Measurements from ENCODE around the gene IFT122. TPM values are rescaled to one million over a fixed set of nuclear protein-coding genes. Genes with fewer than 3 reads are reported as not detected.
"Not testable (repeated sequence)": the region's sequence is repeated elsewhere in the genome, so short reads cannot be mapped to it uniquely, and the experiment has no call there.

The IFT122 gene
- total and polyA plus RNA-seq, 12 donors: 9.7 to 29.1 (median 16.8) TPM

DNA sequence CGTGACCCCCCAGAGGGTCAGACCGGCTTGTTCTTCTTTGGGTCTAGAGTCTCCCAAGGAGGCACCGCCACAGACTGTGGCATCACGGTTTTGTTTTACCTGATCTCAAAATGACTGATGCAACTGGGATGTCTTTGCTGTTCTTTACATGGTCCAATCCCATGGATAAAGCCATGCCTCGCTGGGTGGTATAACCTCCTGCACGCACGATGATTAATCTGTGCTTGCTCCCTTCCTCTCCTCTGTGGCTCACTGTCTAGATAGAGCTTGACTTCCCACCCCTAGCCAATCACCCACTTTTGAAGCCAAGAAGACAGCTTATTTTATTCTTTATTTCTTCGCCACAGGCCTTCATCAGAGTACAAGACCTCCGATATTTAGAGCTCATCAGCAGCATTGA, 51.8 kb downstream of the IFT122 start:
- H3K9me3 ChIP-seq: no peaks in the 10 kb centered on the region
- TF ChIP-seq, protein P1, sequence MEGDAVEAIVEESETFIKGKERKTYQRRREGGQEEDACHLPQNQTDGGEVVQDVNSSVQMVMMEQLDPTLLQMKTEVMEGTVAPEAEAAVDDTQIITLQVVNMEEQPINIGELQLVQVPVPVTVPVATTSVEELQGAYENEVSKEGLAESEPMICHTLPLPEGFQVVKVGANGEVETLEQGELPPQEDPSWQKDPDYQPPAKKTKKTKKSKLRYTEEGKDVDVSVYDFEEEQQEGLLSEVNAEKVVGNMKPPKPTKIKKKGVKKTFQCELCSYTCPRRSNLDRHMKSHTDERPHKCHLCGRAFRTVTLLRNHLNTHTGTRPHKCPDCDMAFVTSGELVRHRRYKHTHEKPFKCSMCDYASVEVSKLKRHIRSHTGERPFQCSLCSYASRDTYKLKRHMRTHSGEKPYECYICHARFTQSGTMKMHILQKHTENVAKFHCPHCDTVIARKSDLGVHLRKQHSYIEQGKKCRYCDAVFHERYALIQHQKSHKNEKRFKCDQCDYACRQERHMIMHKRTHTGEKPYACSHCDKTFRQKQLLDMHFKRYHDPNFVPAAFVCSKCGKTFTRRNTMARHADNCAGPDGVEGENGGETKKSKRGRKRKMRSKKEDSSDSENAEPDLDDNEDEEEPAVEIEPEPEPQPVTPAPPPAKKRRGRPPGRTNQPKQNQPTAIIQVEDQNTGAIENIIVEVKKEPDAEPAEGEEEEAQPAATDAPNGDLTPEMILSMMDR (IDR thresholded peaks at IDR 0.05): no peak
- DNase-seq (no peak), ATAC-seq (no peak)
- H3K4me3 ChIP-seq: no peak overlapping the region
- intact Hi-C loops (cut with DNase I): loop anchor here in 9 of 10 donors (2.0 to 10.0 kb wide), 13 partner anchors 103 to 443 kb away; partner anchors contain the start of gene PLXND1 (in 4 of the 9)
- H3K36me3 ChIP-seq: peaks cover 0 to 52% (median 9%) of the 10 kb centered on the region in 9 donors
- H3K27me3 ChIP-seq: no peaks in the 10 kb centered on the region
- WGBS, 2 donors: 94 to 96% methylated on average over 9 of the region's 9 CpGs
- peaks cover 12 to 57% (median 33%) of the 10 kb centered on the region in 9 donors for H3K4me1 ChIP-seq
- H3K27ac ChIP-seq: peak overlapping the region in 1 of 10 donors; percentile 9

DNA sequence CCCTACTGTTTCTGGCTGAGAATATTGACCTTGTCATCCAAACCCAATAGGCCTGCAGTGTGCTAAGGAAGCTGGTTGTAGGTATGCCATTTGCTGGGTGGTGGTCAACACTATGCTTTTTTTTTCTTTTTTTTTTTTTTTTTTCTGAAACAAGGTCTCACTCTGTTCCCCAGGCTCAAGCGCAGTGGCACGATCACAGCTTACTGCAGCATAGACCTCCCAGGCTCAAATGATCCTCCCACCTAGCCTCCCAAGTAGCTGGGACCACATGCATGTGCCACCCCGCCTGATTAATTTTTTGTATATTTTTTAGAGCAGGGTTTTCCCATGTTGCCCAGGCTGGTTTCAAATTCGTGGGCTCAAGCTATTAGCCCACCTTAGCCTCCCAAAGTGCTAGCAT, 52.7 kb downstream of the IFT122 start:
- Histone ChIP-seq H3K27ac (peak overlapping the region in 2 of 10 donors; percentile 85 to 93), H3K27me3 (no peaks in the 10 kb centered on the region), H3K9me3 (no peaks in the 10 kb centered on the region), H3K4me1 (peaks cover 9 to 54% (median 36%) of the 10 kb centered on the region in 9 donors), H3K36me3 (peaks cover 0 to 52% (median 9%) of the 10 kb centered on the region in 9 donors), H3K4me3 (no peak overlapping the region)
- ATAC-seq: no peak
- no peak for DNase-seq
- intact Hi-C loops (cut with DNase I): loop anchor here in 8 of 10 donors (5.0 to 10.0 kb wide), 9 partner anchors 102 to 442 kb away; partner anchors contain the start of gene PLXND1 (in 4 of the 8)
- 93 to 98% methylated on average over 4 of the region's 4 CpGs for WGBS, 2 donors
- TF ChIP-seq, protein P1 (IDR thresholded peaks at IDR 0.05): no peak

DNA sequence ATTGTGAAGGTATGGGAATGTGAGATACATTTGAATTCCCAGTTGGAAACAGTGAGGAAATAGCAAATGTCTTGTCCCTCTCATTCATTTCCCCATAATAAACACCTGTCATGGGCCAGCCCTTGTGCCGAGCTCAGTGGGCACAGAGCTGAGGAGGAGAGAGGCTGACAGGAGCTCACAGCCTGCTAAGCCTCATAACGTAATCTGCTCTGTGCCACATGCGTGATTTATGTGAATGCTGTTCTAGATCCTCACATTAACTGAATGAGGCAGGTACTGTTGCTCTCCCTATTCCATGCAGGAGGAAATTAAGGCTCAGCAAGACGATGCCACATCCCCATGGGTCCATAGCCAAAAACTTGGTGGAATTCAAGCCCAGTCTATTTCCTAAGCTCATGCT, 53.2 kb downstream of the IFT122 start:
- Histone ChIP-seq H3K36me3 (peaks cover 0 to 50% (median 9%) of the 10 kb centered on the region in 9 donors), H3K27ac (peak overlapping the region in 3 of 10 donors; percentile 83 to 93 (median 85)), H3K4me1 (peaks cover 12 to 56% (median 42%) of the 10 kb centered on the region in 9 donors), H3K4me3 (no peak overlapping the region), H3K9me3 (no peaks in the 10 kb centered on the region), H3K27me3 (no peaks in the 10 kb centered on the region)
- 91 to 94% methylated on average over 4 of the region's 4 CpGs for WGBS, 2 donors
- DNase-seq: no peak
- TF ChIP-seq, protein P1 (IDR thresholded peaks at IDR 0.05): no peak
- intact Hi-C loops (cut with DNase I): loop anchor here in 8 of 10 donors (5.0 to 10.0 kb wide), 9 partner anchors 102 to 442 kb away; partner anchors contain the start of gene PLXND1 (in 4 of the 8)
- ATAC-seq: no peak

DNA sequence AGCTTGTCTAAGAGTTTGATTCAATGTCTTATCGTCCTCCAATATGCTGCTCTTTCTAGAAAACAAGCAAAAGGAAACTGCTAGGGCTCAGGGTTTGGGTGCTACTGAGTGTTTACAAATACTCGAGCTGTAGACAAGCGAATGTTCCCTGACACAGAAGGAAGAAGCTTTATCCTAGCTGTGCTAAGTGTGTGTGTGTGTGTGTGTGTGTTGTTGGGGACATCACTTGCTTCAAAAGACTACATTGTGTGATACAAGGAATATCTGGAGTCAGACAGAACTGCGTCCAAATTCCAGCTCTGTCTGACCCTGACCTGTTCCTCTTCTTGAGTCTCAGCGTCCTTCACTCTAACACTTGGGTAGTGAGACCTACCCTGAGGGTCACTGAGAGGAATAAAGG, 54.5 kb downstream of the IFT122 start:
- WGBS, 2 donors: 44 to 73% methylated on average over 5 of the region's 5 CpGs
- DNase-seq, H3K9me3 ChIP-seq, H3K4me3 ChIP-seq, H3K27me3 ChIP-seq, ATAC-seq: not testable (repeated sequence)
- Histone ChIP-seq H3K27ac (peak overlapping the region; percentile 65 to 93 (median 77)), H3K36me3 (peaks cover 0 to 43% (median 9%) of the 10 kb centered on the region in 9 donors), H3K4me1 (peaks cover 16 to 69% (median 55%) of the 10 kb centered on the region in 9 donors)
- intact Hi-C loops (cut with DNase I): loop anchor here in 8 of 10 donors (5.0 to 10.0 kb wide), 9 partner anchors 100 to 440 kb away; partner anchors contain the start of gene PLXND1 (in 4 of the 8)

DNA sequence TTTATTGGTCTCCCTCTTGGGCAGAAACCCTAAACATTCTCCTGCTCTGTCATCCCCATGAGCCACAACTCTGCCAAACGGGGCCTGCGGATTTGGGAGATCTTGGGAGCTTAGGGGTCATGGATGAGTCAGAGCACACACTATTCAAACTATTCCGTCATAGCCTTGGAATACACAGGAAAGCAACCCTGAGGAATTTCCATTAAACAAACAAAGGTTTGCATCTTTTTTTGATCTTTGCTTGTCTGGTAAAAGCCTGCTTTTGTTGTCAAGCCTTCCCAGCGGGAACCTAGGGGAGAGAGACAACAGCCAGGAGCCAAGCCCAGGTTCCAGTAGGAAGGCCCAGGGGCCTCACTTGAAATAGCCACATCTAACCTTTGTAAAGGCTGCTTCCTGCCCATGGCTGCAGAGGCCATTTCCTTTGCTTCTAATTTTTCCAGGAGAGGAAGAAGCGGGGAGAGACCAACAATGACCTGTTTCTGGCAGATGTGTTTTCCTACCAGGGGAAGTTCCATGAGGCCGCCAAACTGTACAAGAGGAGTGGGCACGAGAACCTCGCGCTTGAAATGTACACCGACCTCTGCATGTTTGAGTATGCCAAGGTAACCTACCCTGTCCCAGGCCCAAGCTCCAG, 55.1 kb downstream of the IFT122 start:
- 55 to 65% methylated on average over 10 of the region's 10 CpGs for WGBS, 2 donors
- DNase-seq (peak in 1 of 2 donors; percentile 40), ATAC-seq (peak; percentile 18 to 75 (median 56))
- Histone ChIP-seq H3K36me3 (peaks cover 0 to 43% (median 9%) of the 10 kb centered on the region in 9 donors), H3K4me1 (peaks cover 18 to 73% (median 53%) of the 10 kb centered on the region in 9 donors), H3K27ac (peak overlapping the region; percentile 67 to 93 (median 77))
- not testable (repeated sequence) for H3K27me3 ChIP-seq, H3K9me3 ChIP-seq, H3K4me3 ChIP-seq
- intact Hi-C loops (cut with DNase I): loop anchor here in 3 of 10 donors (10.0 kb wide), 2 partner anchors 100 to 440 kb away; no protein-coding TSS in a partner anchor

DNA sequence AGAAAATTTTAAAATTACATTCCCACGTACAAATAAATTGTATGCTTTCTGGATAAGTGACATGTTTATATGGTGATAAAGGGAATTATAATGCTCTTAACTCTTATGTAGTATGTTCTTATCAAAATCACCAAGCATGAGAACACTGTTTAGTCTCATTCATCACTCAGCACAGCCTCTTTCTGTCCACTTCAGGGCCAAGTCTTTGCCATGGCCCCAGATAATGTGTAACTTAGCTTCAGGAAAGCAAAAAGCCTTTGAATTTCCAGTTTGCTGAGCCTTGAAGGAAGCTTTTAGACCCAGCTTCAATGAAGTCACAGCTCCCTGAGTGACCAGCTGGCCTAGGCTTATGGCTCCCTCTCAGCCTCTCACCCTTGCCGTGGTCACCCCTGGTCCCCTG, 57.9 kb downstream of the IFT122 start:
- intact Hi-C loops (cut with DNase I): loop anchor here in 3 of 10 donors (10.0 kb wide), 2 partner anchors 97 to 437 kb away; no protein-coding TSS in a partner anchor
- DNase-seq, H3K27me3 ChIP-seq, H3K4me3 ChIP-seq, H3K9me3 ChIP-seq: not testable (repeated sequence)
- WGBS, 2 donors: 33 to 60% methylated on average over 2 of the region's 2 CpGs
- H3K4me1 ChIP-seq: peaks cover 16 to 87% (median 63%) of the 10 kb centered on the region in 9 donors
- peak overlapping the region; percentile 17 to 80 (median 60) for H3K27ac ChIP-seq
- peak in 1 of 8 donors; percentile 42 for ATAC-seq
- H3K36me3 ChIP-seq: peaks cover 0 to 33% (median 0%) of the 10 kb centered on the region in 9 donors

DNA sequence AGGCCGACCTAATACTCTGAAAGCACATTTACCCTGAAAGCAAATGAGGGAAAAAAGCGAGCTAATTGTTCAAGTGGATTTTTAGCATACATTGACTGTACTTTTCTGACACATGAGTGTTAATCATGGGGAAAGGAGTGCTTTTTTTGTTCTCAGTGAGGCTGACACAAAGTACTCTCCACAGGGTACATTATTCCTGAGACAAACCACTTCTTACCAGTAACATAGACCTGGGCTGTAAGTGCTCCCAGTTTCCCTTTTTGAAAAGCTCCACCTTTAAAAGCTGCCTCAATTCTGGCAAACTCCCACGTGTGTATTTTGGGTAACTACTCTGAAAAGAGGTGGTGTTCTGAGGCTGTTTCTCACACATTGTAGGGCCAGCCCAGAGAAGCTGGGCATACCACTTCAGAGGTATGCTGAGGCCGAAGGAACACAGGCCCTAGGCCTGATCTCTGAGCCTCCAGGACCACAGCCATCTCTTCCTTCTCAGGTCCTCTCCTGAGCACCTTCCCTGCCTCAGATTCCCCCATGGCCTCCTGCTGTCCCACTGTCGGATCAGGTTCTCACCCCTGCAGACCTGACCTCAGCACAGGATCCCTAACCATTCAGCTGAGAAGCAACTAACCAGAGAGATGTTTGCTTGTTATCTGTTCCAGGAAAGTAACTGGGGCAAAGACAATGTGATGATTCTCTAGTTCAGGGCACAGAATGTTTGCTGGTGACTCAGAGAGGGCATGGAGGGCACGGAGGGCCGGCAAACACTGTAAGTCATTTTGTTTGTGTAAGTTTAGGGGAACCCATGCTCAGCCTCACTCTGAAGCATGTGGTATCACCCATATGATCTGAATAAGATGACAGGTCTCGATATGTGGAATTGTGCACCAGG, 58.8 kb downstream of the IFT122 start:
- Histone ChIP-seq H3K36me3 (peaks cover 0 to 24% (median 0%) of the 10 kb centered on the region in 9 donors), H3K27ac (peak overlapping the region; percentile 40 to 80 (median 67)), H3K4me1 (peaks cover 16 to 89% (median 63%) of the 10 kb centered on the region in 9 donors)
- intact Hi-C loops (cut with DNase I): loop anchor here in 3 of 10 donors (10.0 kb wide), 2 partner anchors 96 to 436 kb away; no protein-coding TSS in a partner anchor
- not testable (repeated sequence) for H3K9me3 ChIP-seq, DNase-seq, H3K4me3 ChIP-seq, H3K27me3 ChIP-seq
- 61 to 69% methylated on average over 8 of the region's 8 CpGs for WGBS, 2 donors
- peak in 1 of 8 donors; percentile 6 for ATAC-seq

Data from heart right ventricle (tissue), 16 donors.